ENCODE measurements around the gene TGM2.
"Not testable (repeated sequence)": the region's sequence is repeated elsewhere in the genome, so short reads cannot be mapped to it uniquely, and the experiment has no call there.

TGM2 gene

DNA sequence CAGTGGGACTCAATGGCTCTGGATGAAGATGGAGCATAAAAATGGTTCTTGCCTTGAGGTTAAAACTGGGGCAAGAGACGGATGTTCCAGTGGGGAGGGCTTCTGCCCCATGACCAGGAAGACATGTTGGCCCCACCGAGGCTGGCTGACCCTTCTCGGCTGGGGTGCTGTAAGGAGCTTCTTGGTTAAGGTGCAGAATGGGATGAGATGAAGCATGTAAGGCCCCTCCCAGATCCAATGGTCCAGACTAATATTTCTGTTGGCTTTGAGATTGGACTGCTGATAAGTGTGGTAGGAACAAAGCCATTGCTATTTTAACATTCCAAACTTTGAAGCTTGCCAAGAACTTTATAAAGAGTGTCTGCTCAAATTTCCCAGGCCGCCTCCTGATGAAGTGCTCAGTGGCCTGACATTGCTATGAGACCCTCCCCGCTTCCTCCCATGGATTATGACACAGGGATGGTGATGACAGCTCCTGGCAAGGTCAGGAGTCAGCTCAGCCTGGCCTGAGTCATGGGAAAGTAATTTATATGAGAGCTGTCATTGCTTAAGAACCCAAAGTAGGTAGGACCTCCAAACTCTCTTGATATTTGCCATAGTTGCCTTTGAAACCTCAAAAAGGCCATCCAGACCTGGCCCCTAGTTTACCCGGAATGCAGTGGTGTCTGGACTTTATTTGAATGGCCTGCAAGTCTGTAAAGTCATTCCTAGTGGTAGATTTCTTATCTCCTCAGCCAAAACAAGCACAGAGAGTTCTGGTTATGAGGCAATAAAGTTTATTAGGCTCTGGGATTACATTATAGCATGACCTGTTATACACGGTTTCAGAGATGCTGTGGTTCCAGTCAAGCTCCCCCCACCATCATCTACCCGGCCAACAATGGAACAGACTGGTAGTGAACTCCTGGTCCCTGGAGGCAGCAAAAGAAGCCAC lies 55.2 kb downstream of the TGM2 start:
- DNase-seq (ENCODE audit: low read depth, low spot score): no peak
- H3K4me3 ChIP-seq (ENCODE audit: low read length): no peak overlapping the region

DNA sequence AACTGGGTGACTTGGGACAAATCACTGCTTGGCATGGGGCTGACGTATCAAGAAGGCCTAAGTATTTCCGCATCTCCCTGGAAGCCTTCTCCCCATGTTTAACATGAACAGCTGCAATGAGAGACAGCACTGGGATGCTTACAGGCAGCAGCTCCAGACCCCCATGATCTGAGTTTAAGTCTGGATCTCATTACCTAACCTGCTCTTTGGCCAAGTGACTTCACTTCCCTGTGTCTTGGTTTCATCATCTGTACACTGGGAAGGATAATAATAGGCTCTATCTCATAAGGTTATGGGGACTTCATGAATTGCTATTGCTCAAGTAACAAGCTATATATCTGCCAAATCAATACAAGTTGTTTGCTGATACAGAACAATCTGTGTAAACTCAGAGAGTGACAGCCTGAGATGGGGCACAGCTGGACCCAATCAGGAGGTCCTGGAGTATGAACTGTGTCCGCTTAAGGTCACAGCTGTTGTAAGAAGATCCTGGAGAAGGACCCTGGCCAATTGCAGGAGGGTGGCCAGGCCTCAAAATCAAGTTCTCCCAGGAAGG lies 56.0 kb downstream of the TGM2 start:
- no peak overlapping the region for H3K4me3 ChIP-seq (ENCODE audit: low read length)
- no peak for DNase-seq (ENCODE audit: low read depth, low spot score)

DNA sequence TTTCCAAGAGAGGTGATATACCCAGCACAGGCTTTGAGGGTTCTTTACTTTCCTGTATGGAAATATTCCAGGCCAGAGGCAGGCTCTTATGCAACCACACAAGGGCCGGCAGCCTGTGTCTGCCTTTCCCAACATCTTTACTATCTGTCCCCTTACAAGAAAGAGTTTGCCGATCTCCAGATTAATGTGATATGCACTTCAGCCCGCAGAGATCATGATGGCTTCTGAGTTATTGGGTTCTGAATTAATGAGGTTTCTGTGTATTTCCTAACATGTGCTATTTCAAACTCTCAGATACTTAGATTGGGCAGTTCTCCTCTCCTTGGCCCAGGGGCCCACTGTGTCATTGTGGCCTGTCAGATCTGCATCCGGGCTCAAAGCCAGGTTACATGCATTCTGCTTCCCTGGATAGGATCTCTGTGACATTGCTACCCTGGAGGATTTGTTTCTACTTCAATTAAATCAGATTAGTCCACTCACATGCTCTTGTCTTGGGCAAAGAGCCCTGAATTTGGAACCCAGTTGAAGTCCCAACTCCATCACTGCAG lies 56.6 kb downstream of the TGM2 start:
- no peak for DNase-seq (ENCODE audit: low read depth, low spot score)
- H3K4me3 ChIP-seq (ENCODE audit: low read length): no peak overlapping the region

DNA sequence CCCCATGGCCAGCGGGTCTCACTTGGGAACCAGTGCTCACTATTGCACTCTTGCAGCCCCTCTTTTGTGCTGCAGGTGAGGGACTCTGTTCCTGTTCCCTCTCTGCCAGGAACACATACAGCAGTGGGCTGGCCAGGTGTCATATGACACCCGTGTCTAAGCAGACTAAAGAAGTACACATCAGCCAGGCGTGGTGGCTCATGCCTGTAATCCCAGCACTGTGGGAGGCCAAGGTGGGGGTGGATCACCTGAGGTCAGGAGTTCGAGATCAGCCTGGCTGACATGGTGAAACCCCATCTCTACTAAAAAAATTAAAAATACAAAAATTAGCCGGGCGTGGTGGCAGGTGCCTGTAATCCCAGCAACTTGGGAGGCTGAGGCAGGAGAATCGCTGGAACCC lies 57.2 kb downstream of the TGM2 start:
- DNase-seq (ENCODE audit: low read depth, low spot score); H3K4me3 ChIP-seq (ENCODE audit: low read length): not testable (repeated sequence)

GRCh38 chr20:38107386-38107785 lies 57.7 kb downstream of the TGM2 start:
- H3K4me3 ChIP-seq (ENCODE audit: low read length): not testable (repeated sequence)

GRCh38 chr20:38106461-38106860 lies 58.6 kb downstream of the TGM2 start:
- no peak overlapping the region for H3K4me3 ChIP-seq (ENCODE audit: low read length)
- no peak for DNase-seq (ENCODE audit: low read depth, low spot score)

More at GRCh38 chr20:38107386-38107785, 57.7 kb downstream of the TGM2 start:
- not testable (repeated sequence) for DNase-seq (ENCODE audit: low read depth, low spot score)

- no peak overlapping the region for H3K4me3 ChIP-seq (ENCODE audit: low read length)
- no peak for DNase-seq (ENCODE audit: low read depth, low spot score)
Observed at GRCh38 chr20:38104285-38104684, 60.8 kb downstream of the TGM2 start.

DNA sequence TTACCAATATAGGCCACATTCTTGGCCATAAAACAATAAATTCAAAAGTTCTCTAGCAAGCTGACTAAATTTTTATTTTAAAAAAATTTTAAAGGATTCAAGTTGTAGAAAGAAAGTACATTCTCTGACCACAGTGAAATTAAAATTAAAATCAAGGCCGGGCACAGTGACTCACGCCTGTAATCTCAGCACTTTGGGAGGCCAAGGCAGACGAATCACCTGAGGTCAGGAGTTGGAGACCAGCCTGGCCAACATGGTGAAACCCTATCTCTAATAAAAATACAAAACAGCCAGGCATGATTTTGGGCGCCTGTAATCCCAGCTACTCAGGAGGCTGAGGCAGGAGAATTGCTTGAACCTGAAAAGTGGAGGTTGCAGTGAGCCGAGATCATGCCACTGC lies 62.9 kb downstream of the TGM2 start:
- DNase-seq (ENCODE audit: low read depth, low spot score); H3K4me3 ChIP-seq (ENCODE audit: low read length): not testable (repeated sequence)

GRCh38 chr20:38098952-38099351 lies 66.1 kb downstream of the TGM2 start:
- no peak for DNase-seq (ENCODE audit: low read depth, low spot score)
- H3K4me3 ChIP-seq (ENCODE audit: low read length): no peak overlapping the region

DNA sequence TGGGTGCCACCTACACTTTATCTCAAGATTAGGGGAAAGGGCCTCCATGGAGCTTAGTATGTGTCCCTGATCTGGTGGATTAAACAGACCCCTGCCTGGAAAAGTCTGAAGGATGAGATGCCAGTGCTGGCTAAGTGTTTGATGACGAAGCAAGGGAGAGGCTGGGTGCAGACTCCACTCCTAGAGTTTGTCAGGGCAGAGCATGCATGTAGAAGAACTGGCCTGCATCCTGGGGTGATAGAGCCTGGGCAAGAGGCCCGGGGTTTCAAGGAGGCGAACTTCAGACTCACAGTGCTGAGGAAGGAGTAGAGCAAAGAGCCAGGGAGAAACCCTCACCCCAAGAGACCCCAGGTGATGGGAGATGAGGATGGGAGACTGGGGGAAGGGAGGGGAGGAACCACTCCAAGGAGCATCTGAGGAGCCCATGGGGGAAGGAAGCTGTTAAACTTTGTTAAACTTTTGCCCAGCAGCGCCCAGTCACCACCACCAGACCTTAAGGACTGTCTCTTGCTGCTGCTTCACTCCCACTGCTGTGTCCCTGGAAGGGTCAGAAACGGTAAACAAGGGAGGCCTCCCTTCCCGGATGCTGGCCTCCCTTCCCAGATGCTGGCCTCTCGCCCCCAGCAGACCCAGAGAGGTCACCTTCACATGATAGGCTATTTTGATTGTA lies 69.9 kb downstream of the TGM2 start:
- no peak for DNase-seq (ENCODE audit: low read depth, low spot score)
- no peak overlapping the region for H3K4me3 ChIP-seq (ENCODE audit: low read length)

DNA sequence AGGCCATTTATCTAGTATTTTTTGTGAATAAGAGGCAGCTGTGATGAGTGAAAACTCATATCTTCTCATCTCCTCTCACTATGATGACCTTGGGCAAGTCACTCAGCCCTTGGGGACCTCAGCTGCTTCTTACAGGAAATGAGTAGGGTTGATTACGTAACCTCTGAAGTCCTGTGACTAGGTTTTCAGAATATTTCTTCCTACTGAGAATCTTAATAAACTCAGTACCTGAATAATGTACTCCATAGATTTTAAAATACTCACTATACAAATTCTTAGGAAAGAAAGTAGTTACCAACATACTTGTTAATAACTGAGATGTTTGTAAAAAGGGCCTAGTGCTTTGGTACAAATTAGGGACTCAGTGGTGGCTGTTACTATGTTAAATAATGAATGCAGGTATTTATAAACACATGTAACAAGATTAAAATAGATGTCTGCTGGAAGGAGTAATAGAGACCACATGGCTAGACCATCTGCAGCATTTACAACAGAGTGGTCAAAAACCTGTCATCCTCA lies 70.6 kb downstream of the TGM2 start:
- peak; percentile 19 for DNase-seq (ENCODE audit: low read depth, low spot score)
- no peak overlapping the region for H3K4me3 ChIP-seq (ENCODE audit: low read length)

DNA sequence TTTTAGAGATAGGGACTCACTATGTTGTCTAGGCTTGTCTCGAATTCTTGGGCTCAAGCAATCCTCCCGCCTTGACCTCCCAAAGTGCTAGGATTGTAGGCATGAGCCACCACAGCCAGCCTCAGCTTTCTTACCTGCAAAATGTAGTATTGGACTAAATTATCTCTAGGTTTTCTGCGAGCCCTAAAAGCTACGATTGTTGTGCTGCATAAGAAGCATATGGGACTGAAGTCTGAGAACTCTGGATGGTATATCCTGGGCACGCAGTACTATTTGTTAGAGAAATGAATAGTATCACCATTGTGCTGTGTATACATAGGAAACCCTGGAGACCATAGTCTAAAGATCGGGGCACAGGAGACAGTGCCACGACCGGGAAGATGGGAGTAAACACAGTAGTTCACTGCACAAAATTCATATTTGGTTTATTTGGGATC lies 71.4 kb downstream of the TGM2 start:
- no peak for DNase-seq (ENCODE audit: low read depth, low spot score)
- H3K4me3 ChIP-seq (ENCODE audit: low read length): no peak overlapping the region

DNA sequence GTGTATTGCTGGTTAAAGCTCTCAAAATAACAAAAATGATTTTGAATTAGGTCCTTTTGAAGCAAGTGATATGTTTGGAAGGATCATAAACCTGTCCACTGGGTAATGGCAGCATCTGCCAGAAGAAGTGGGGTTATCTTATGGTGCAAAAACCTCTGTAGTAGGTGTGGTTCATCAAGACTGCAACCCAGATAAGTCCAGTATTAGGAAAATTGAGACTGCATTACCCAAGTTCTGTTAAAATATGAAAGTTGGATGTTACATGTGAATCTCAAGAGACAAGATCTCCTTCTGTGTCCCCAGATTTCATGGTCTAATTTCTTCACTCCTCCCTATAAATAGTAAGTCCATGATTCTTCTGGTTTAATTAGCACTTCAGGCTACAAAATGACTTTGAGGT lies 72.2 kb downstream of the TGM2 start:
- no peak for DNase-seq (ENCODE audit: low read depth, low spot score)
- H3K4me3 ChIP-seq (ENCODE audit: low read length): no peak overlapping the region

DNA sequence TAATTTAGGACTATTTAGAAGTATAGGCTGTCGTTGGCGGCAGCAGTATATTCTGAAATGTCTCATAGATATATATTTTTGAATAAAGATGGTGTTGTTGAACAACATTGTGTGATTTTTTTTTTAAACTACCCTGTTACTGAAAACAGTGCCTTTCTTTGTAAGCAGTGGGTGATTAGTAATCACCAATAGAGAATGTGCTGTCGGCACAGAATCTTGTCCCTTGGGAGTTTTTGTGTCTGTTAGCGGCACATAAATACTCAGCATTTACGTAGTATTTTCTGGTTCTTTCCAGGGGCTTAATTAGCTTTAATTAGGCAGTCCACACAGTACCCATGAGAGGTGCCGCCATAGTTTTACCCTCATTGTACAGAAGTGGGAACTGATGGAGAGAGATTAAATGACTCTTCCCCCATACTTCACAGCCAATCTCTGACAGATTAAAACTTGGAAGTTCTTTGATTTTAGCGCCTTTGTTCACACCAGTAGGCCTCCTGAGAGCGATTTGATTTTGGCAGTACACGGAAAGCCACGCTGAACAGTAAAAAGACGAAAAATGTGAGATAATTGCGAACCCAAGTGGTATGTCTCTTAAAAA lies 72.7 kb downstream of the TGM2 start:
- no peak overlapping the region for H3K4me3 ChIP-seq (ENCODE audit: low read length)
- no peak for DNase-seq (ENCODE audit: low read depth, low spot score)

DNA sequence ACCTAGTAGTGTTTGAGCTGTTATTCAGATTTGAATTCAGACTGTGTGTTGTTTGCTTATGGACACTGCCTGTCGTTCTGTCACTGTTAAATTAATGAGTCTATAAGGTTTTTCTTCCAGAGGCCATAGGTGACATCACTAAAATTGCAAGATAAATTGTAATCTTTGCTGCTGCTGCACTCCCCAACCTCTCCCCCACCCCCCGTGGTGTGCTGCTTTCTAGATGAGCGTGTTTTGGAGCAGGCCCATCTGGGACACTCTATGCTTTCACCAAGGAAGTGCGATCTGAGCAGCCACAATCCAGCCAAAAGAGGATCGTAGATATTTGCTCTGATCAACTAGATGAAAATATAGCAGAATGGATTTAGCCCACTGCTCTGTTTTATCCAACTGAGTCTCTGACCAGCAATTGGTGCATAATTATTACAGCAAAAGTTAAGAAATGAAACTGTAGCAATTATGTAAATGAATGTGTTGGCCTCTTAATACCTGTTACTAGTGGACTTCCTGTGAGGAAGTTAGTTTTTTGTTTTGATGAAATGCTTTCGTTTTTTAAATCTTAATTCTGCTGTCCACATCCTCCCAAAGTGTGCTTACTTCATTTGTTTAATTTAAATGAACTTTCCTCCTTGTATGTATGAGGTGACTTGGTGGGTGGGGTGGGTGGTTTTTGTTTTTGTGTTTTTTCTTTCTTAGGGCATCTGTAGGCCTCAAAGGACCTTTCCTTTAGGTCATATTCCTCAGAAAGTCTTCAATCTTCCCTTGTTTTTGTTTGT lies 73.4 kb downstream of the TGM2 start:
- no peak overlapping the region for H3K4me3 ChIP-seq (ENCODE audit: low read length)
- DNase-seq (ENCODE audit: low read depth, low spot score): no peak

DNA sequence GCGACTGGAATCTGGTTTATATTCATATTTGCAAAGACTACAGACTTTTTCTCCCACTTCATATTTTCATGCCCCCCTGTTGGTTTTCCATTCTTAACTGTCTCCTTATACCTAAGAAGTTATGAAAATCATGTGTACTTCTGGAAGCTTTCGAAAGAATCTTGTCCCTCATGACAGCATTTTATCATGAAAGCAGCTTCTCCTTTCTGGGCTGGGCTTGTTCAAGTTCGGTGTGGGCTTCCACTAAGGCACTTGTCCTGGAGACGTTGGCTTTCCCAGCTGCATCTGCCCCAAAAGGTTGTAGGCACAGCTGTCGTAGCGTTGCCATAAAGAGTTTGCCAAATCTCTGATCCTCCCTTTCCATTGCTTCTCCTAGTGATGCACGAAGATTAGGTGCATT lies 75.0 kb downstream of the TGM2 start:
- no peak for DNase-seq (ENCODE audit: low read depth, low spot score)
- H3K4me3 ChIP-seq (ENCODE audit: low read length): no peak overlapping the region

GRCh38 chr20:38089500-38089899 lies 75.6 kb downstream of the TGM2 start:
- no peak overlapping the region for H3K4me3 ChIP-seq (ENCODE audit: low read length)
- no peak for DNase-seq (ENCODE audit: low read depth, low spot score)

DNA sequence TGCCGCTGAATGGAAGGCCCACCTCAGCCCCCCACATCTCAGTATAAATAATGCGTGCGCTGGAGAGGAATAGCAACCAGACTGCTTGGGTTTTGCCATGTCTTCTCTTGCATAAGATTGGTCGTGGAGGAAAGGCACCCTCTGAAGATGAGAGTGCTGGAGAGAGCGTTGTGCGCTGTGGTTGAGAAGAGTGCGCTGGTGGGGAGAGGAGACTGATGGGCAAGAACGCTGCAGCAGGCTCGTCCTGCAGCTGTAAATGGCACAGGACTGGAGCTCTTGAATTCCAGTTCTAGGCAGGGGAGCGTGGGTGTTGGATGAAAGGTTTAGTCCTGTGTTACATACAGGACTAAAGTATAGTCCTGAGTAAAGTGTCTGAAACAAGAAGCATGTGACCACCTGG lies 80.0 kb downstream of the TGM2 start:
- no peak for DNase-seq (ENCODE audit: low read depth, low spot score)
- no peak overlapping the region for H3K4me3 ChIP-seq (ENCODE audit: low read length)

All from Jurkat, Clone E6-1 (cell line).